ENCODE measurements around the gene MARK1. TPM values are rescaled to one million over a fixed set of nuclear protein-coding genes. Genes with fewer than 3 reads are reported as not detected.

The MARK1 gene
- total and polyA plus RNA-seq, 2 experiments from 2014 or later = 11.1 to 13.6 TPM

DNA sequence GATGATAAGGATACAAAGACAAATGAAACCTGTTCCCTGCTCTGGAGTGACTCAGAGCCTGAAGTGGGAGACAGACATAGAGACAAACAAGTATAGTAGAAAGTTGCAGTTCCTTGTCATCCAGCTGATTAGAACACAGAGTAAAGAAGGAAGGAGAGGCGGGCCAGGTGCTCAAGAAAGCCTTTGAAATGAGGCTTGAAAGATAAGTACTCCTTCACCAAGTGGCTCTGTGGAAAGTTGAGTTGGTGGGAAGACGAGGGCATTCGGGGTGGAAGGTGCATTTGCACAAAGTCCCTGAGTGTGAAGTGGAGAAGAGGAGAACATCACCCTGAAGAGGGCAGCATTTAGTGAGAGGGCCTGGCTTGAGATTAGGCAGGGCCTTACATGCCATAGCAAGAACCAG lies 17.0 kb downstream of the MARK1 start:
- no peaks in the 10 kb centered on the region for H3K9me2 ChIP-seq (ENCODE audit: insufficient read depth)
- H3K27ac ChIP-seq (ENCODE audit: low read depth) = no peak overlapping the region
- H3K4me3 ChIP-seq = no peak overlapping the region
- no peak overlapping the region for H3K4me2 ChIP-seq
- Mint-ChIP-seq H3K36me3 (ENCODE audit: low read depth) (no peaks in the 10 kb centered on the region), H3K4me1 (peaks cover 41% of the 10 kb centered on the region), H3K9me3 (no peaks in the 10 kb centered on the region), H3K27ac (peak overlapping the region; percentile 27; the same call in 1 of the 2 replicates), H3K27me3 (ENCODE audit: insufficient read depth, low read depth, poor library complexity) (peaks cover 4% of the 10 kb centered on the region), H3K4me3 (no peak overlapping the region)
- no peaks in the 10 kb centered on the region for H3F3A ChIP-seq (replicated peaks; ENCODE audit: low read depth)
- no peaks in the 10 kb centered on the region for H3K27me3 ChIP-seq (ENCODE audit: insufficient read depth)
- peaks cover 20% of the 10 kb centered on the region for H4K20me1 ChIP-seq (replicated peaks; ENCODE audit: insufficient read depth)
- TF ChIP-seq, protein P1, sequence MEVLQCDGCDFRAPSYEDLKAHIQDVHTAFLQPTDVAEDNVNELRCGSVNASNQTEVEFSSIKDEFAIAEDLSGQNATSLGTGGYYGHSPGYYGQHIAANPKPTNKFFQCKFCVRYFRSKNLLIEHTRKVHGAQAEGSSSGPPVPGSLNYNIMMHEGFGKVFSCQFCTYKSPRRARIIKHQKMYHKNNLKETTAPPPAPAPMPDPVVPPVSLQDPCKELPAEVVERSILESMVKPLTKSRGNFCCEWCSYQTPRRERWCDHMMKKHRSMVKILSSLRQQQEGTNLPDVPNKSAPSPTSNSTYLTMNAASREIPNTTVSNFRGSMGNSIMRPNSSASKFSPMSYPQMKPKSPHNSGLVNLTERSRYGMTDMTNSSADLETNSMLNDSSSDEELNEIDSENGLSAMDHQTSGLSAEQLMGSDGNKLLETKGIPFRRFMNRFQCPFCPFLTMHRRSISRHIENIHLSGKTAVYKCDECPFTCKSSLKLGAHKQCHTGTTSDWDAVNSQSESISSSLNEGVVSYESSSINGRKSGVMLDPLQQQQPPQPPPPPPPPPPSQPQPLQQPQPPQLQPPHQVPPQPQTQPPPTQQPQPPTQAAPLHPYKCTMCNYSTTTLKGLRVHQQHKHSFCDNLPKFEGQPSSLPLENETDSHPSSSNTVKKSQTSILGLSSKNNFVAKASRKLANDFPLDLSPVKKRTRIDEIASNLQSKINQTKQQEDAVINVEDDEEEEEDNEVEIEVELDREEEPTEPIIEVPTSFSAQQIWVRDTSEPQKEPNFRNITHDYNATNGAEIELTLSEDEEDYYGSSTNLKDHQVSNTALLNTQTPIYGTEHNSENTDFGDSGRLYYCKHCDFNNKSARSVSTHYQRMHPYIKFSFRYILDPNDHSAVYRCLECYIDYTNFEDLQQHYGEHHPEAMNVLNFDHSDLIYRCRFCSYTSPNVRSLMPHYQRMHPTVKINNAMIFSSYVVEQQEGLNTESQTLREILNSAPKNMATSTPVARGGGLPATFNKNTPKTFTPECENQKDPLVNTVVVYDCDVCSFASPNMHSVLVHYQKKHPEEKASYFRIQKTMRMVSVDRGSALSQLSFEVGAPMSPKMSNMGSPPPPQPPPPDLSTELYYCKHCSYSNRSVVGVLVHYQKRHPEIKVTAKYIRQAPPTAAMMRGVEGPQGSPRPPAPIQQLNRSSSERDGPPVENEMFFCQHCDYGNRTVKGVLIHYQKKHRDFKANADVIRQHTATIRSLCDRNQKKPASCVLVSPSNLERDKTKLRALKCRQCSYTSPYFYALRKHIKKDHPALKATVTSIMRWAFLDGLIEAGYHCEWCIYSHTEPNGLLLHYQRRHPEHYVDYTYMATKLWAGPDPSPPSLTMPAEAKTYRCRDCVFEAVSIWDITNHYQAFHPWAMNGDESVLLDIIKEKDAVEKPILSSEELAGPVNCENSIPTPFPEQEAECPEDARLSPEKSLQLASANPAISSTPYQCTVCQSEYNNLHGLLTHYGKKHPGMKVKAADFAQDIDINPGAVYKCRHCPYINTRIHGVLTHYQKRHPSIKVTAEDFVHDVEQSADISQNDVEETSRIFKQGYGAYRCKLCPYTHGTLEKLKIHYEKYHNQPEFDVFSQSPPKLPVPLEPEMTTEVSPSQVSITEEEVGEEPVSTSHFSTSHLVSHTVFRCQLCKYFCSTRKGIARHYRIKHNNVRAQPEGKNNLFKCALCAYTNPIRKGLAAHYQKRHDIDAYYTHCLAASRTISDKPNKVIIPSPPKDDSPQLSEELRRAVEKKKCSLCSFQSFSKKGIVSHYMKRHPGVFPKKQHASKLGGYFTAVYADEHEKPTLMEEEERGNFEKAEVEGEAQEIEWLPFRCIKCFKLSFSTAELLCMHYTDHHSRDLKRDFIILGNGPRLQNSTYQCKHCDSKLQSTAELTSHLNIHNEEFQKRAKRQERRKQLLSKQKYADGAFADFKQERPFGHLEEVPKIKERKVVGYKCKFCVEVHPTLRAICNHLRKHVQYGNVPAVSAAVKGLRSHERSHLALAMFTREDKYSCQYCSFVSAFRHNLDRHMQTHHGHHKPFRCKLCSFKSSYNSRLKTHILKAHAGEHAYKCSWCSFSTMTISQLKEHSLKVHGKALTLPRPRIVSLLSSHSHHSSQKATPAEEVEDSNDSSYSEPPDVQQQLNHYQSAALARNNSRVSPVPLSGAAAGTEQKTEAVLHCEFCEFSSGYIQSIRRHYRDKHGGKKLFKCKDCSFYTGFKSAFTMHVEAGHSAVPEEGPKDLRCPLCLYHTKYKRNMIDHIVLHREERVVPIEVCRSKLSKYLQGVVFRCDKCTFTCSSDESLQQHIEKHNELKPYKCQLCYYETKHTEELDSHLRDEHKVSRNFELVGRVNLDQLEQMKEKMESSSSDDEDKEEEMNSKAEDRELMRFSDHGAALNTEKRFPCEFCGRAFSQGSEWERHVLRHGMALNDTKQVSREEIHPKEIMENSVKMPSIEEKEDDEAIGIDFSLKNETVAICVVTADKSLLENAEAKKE (CRISPR knock-in tag; IDR thresholded peaks at IDR 0.05) = peak; percentile 71; the same call in 1 of the 2 replicates
- no peak for TF ChIP-seq EZH2phosphoT487 (IDR thresholded peaks at IDR 0.05; ENCODE audit: unreplicated experiment)
- TF ChIP-seq, protein P2, sequence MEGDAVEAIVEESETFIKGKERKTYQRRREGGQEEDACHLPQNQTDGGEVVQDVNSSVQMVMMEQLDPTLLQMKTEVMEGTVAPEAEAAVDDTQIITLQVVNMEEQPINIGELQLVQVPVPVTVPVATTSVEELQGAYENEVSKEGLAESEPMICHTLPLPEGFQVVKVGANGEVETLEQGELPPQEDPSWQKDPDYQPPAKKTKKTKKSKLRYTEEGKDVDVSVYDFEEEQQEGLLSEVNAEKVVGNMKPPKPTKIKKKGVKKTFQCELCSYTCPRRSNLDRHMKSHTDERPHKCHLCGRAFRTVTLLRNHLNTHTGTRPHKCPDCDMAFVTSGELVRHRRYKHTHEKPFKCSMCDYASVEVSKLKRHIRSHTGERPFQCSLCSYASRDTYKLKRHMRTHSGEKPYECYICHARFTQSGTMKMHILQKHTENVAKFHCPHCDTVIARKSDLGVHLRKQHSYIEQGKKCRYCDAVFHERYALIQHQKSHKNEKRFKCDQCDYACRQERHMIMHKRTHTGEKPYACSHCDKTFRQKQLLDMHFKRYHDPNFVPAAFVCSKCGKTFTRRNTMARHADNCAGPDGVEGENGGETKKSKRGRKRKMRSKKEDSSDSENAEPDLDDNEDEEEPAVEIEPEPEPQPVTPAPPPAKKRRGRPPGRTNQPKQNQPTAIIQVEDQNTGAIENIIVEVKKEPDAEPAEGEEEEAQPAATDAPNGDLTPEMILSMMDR (conservative IDR thresholded peaks at IDR 0.05; ENCODE audit: low read depth in 2 of 2) = peak; percentile 38 to 73
- no peak overlapping the region for H2AFZ ChIP-seq
- no peaks in the 10 kb centered on the region for H3K36me3 ChIP-seq (ENCODE audit: insufficient read depth)
- ATAC-seq = peak; percentile 94
- peaks cover 42% of the 10 kb centered on the region for H3K4me1 ChIP-seq (ENCODE audit: insufficient read depth)
- H3K79me2 ChIP-seq (replicated peaks; ENCODE audit: insufficient read depth) = peaks cover 100% of the 10 kb centered on the region
- DNase-seq (ENCODE audit: low spot score) = peak; percentile 67
